BJ (cell line): Measurements from ENCODE around the gene PCBP2. TPM values are rescaled to one million over a fixed set of nuclear protein-coding genes. Genes with fewer than 3 reads are reported as not detected.
A peak's percentile ranks its signal among the peaks of the same experiment; 100 is the strongest.

Experiments used
- CTCF ChIA-PET: fragments of 350-600 bp; formaldehyde crosslinking; extraction: SDS; loops from one replicate; lab custom pipeline; 2021; ENCODE audit warnings: antibody characterized with exemption, inconsistent platforms; lab: Yijun Ruan, JAX
- POLR2A ChIA-PET: fragments of 300-600 bp; sonication (Branson Sonifier 250); formaldehyde crosslinking; extraction: SDS; loops from one replicate; lab custom pipeline; 2021; ENCODE audit warnings: antibody characterized with exemption; lab: Charles Lee
- DNase-seq: peaks from one replicate; pipeline ENCODE4 v3.0.0-alpha.2; 2011; ENCODE audit warnings: low read depth
- H3K27me3 ChIP-seq: 2 replicates; pipeline ENCODE4 v1.6.0; 2011; ENCODE audit warnings: low read length; ENCODE audit not compliant: control insufficient read depth, insufficient read depth
- H3K36me3 ChIP-seq: 2 replicates; pipeline ENCODE4 v1.5.1; 2011; ENCODE audit warnings: low read length; ENCODE audit not compliant: control insufficient read depth, insufficient read depth
- H3K4me3 ChIP-seq: 2 replicates; pipeline ENCODE4 v1.5.1; 2011; ENCODE audit warnings: low read depth, mild to moderate bottlenecking, control low read depth, low read length
- polyA plus RNA-seq: library from polyadenylated mRNA; depleted of rRNA; stranded (reverse); fragments of >200 nt; gene quantifications from 2 replicates; pipeline ENCODE4 v1.2.3, GENCODE V29; 2011
- TF ChIP-seq, protein P1 (sequence below): IDR thresholded peaks from 2 replicates; pipeline ENCODE4 v1.5.1; 2011; ENCODE audit warnings: low read depth, mild to moderate bottlenecking, control low read depth, inconsistent platforms, low read length, moderate library complexity; ENCODE audit not compliant: insufficient read depth

PCBP2 gene
- polyA plus RNA-seq, 1 experiment: 268 TPM

DNA sequence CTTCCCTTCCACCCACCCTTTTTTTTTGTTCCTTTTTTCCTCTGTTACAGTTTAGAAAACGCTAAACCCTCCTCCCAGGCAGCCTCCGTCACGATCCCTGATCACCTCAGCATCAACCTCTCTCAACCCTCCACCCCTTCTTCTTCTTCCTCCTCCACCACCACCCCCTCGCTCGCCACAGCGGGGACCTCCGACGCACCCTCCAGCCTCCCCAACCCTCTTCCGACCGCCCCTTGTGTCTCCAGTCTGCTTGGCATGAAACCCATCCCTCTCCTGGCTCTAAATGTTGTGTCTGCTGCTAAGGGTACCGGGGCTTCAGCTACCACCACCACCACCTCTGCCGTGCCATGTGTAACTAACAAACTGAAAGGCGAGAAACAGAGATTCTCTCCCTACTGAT lies 22.9 kb downstream of the PCBP2 start:
- ChIA-PET POLR2A (no interaction called here), CTCF (interaction anchor here (0.6 to 4.4 kb wide), 6 partner anchors 10 to 238 kb away, joined by 3 to 25 read pairs (median 3); partner anchors contain the start of gene AAAS)
- Histone ChIP-seq H3K4me3 (no peak overlapping the region), H3K27me3 (no peaks in the 10 kb centered on the region), H3K36me3 (peaks cover 21% of the 10 kb centered on the region)
- TF ChIP-seq, protein P1, sequence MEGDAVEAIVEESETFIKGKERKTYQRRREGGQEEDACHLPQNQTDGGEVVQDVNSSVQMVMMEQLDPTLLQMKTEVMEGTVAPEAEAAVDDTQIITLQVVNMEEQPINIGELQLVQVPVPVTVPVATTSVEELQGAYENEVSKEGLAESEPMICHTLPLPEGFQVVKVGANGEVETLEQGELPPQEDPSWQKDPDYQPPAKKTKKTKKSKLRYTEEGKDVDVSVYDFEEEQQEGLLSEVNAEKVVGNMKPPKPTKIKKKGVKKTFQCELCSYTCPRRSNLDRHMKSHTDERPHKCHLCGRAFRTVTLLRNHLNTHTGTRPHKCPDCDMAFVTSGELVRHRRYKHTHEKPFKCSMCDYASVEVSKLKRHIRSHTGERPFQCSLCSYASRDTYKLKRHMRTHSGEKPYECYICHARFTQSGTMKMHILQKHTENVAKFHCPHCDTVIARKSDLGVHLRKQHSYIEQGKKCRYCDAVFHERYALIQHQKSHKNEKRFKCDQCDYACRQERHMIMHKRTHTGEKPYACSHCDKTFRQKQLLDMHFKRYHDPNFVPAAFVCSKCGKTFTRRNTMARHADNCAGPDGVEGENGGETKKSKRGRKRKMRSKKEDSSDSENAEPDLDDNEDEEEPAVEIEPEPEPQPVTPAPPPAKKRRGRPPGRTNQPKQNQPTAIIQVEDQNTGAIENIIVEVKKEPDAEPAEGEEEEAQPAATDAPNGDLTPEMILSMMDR: no peak
- no peak for DNase-seq

DNA sequence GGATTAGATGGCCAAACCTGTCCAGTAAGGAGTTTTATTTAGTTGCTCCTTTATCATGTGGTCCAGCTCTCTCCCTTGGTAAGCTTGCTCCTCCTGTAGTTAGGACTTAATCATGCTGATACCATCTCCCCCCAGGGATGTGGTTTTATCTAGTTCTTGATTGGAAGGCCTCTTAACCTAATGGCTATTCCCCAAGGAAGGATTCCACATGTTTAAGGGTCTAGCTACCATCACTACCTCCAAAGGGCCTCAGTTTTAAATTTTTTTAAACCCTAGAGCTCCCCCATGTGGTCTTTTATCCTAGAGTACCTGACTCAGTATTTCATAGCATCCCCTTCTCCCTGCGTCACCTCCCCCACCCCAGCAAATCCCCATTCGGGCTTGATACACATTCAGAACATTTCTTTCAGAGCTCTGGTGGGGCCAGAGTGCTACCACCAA lies 24.9 kb downstream of the PCBP2 start:
- no peaks in the 10 kb centered on the region for H3K27me3 ChIP-seq
- no peak for DNase-seq
- TF ChIP-seq, protein P1: peak; percentile 44
- ChIA-PET POLR2A (no interaction called here), CTCF (interaction anchor here (0.7 to 4.4 kb wide), 13 partner anchors 12 to 111 kb away, joined by 3 to 25 read pairs (median 4); partner anchors contain the start of genes NPFF and TARBP2)
- no peak overlapping the region for H3K4me3 ChIP-seq
- H3K36me3 ChIP-seq: peaks cover 27% of the 10 kb centered on the region

DNA sequence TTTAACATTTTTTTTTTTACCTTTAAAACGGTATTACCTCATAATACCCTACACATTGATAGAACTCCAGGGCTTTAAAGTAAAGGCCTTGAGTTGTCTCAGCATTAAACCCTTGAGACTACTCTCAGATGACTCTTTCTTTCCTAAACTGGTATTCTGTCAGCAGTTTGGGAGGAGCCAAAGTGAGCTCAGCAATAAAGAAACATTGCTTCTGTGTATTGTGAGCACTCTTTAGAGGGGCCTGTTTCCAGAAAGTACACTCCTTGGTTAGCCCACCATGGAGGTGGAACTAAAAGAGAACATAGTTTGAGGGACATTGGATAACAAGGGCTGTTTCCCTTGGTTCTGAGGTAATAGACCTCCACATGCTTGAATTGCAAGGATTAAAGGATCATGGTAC lies 27.0 kb downstream of the PCBP2 start:
- Histone ChIP-seq H3K36me3 (peaks cover 42% of the 10 kb centered on the region), H3K4me3 (no peak overlapping the region), H3K27me3 (no peaks in the 10 kb centered on the region)
- ChIA-PET POLR2A (interaction anchor here (0.6 to 1.0 kb wide), 4 partner anchors 18 to 345 kb away, joined by 3 to 8 read pairs (median 6); no protein-coding TSS in a partner anchor), CTCF (interaction anchor here (0.9 to 4.4 kb wide), 5 partner anchors 11 to 157 kb away, joined by 3 to 25 read pairs (median 5); partner anchors contain the start of gene AAAS)
- DNase-seq: no peak
- TF ChIP-seq, protein P1: no peak

DNA sequence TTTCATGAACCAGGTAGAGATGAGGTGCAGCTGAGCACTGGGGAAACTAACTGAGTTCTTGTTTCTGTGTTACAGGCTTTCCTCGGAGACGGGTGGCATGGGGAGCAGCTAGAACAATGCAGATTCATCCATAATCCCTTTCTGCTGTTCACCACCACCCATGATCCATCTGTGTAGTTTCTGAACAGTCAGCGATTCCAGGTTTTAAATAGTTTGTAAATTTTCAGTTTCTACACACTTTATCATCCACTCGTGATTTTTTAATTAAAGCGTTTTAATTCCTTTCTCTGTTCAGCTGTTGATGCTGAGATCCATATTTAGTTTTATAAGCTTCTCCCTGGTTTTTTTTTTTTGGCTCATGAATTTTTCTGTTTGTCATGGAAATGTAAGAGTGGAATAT lies 27.4 kb downstream of the PCBP2 start:
- CTCF ChIA-PET: interaction anchor here (0.7 to 4.4 kb wide), 3 partner anchors 15 to 30 kb away, joined by 3 to 25 read pairs (median 3); no protein-coding TSS in a partner anchor
- DNase-seq: no peak
- TF ChIP-seq, protein P1: no peak
- H3K27me3 ChIP-seq: no peaks in the 10 kb centered on the region
- H3K36me3 ChIP-seq: peaks cover 43% of the 10 kb centered on the region
- H3K4me3 ChIP-seq: no peak overlapping the region
- POLR2A ChIA-PET: interaction anchor here (0.6 to 1.0 kb wide), 4 partner anchors 17 to 345 kb away, joined by 3 to 8 read pairs (median 6); no protein-coding TSS in a partner anchor
